C4-2B (cell line): Measurements from ENCODE around the gene COL15A1.

ENCODE experiments used
- CTCF ChIP-seq: fragments of 450-650 bp; conservative IDR thresholded peaks from 2 replicates; pipeline ENCODE4 v1.5.1; 2017; ENCODE audit warnings: mild to moderate bottlenecking
- ZFX ChIP-seq: fragments of 450-650 bp; IDR thresholded peaks from 2 replicates; pipeline ENCODE4 v1.6.1; 2017

GRCh38 chr9:99056886-99057664, 113.4 kb downstream of the COL15A1 start:
- TF ChIP-seq CTCF (no peak), ZFX (no peak)
